Stomach (tissue), 9 donors: ENCODE results near the gene WDR1. TPM values are rescaled to one million over a fixed set of nuclear protein-coding genes. Genes with fewer than 3 reads are reported as not detected.

ENCODE experiments used
- DNase-seq, 2 donors: peaks; one replicate each; pipeline versions ENCODE4 v3.0.0 to v3.0.0-alpha.2; 2013 to 2019
- H3K27ac ChIP-seq, 5 donors: fragments of 200-600 bp in 4 of 5; sonication (generic) in 4 of 5; one replicate each; pipeline ENCODE4 v1.5.1; 2013 to 2019; ENCODE audit warnings: mild to moderate bottlenecking in 1 of 5, moderate library complexity in 1 of 5
- H3K27me3 ChIP-seq, 3 donors: fragments of 200-600 bp; sonication (generic); one replicate each; pipeline ENCODE4 v1.5.1; 2017 to 2019; ENCODE audit warnings: mixed run types in 1 of 3
- H3K36me3 ChIP-seq, 4 donors: fragments of 200-600 bp; sonication (generic); 1 replicate in 3 of 4; 2 replicates in 1 of 4; pipeline ENCODE4 v1.5.1; 2016 to 2019
- H3K4me1 ChIP-seq, 4 donors: fragments of 200-600 bp; sonication (generic); one replicate each; pipeline ENCODE4 v1.5.1; 2016 to 2019
- H3K4me3 ChIP-seq, 4 donors: fragments of 200-600 bp; sonication (generic) in 3 of 4; one replicate each; pipeline ENCODE4 v1.5.1; 2016 to 2019; ENCODE audit warnings: mild to moderate bottlenecking in 1 of 4
- H3K9me3 ChIP-seq, 4 donors: fragments of 200-600 bp; sonication (generic); one replicate each; pipeline ENCODE4 v1.5.1; 2016 to 2019
- EP300 ChIP-seq: sonication (generic); formaldehyde crosslinking; IDR thresholded peaks from one replicate; pipeline ENCODE4 v1.6.1; 2017; ENCODE audit warnings: antibody characterized with exemption
- POLR2A ChIP-seq, 4 donors: fragments of 450-650 bp; IDR thresholded peaks; one replicate each; pipeline ENCODE4 v1.6.1; 2016; ENCODE audit warnings: antibody characterized with exemption in 4 of 4, control low read depth in 2 of 4, mild to moderate bottlenecking in 1 of 4, moderate library complexity in 1 of 4
- POLR2AphosphoS5 ChIP-seq, 3 donors: sonication (generic); formaldehyde crosslinking; IDR thresholded peaks; one replicate each; pipeline ENCODE4 v1.6.1; 2016; ENCODE audit warnings: antibody characterized with exemption in 3 of 3
- WGBS, 5 donors: extraction: QIAGEN DNeasy Blood & Tissue Kit in 3 of 5; methylation state at CpG; one replicate each; pipeline versions ENCODE4 v1.1.5 to v1.1.7; 2013 to 2018; 5-methylcytosine and 5-hydroxymethylcytosine counted together
- intact Hi-C: fragments of 100-400 bp; cut with DNase I; formaldehyde crosslinking; loops from one replicate; pipeline ENCODE4 v1.15.1; 2023; ENCODE audit warnings: low total_unique reads
- polyA plus RNA-seq, 3 donors: library from polyadenylated mRNA; stranded (reverse); fragments of 200-250 nt; gene quantifications; one replicate each; pipeline ENCODE4 v1.2.3, GENCODE V29; 2013
- total RNA-seq, 5 donors: library from RNA; depleted of rRNA; stranded (reverse); fragments of >200 nt; gene quantifications; one replicate each; pipeline versions ENCODE4 v1.1.0 to v1.2.3, GENCODE V29; 2014 to 2016
- TF ChIP-seq, protein P1 (sequence below), 7 experiments: fragments of 450-650 bp in 4 of 7; fragments of 200-600 bp in 3 of 7; sonication (generic) in 3 of 7; IDR thresholded peaks; one replicate each; pipeline ENCODE4 v1.5.1; 2016 to 2019; ENCODE audit warnings: antibody characterized with exemption in 7 of 7, control low read depth in 2 of 7, mild to moderate bottlenecking in 1 of 7
- donor health status: healthy with polysubstance abuse.
- donor health status: Bipolar disorder and iron deficiency.
- donor health status: healthy.

WDR1 gene
- total and polyA plus RNA-seq, 8 donors: 52.4 to 167 (median 110) TPM

DNA sequence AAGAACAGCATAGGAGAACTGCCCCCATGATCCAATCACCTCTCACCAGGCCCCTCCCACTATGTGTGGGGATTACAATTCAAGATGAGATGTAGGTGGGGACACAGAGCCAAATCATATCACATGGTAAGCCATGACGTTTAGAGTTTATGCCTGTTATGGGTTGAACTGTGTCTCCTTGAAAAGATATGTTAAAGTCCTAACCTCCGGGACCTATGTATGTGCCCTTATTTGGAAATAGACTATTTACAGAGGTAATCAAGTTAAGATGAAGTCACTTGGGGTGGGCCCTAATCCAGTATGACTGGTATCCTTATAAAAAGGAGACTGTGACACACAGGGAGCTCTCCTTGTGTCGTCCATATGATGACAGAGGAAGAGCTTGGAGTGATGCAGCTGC, 70.1 kb downstream of the WDR1 start:
- Histone ChIP-seq H3K27ac (no peak overlapping the region), H3K27me3 (peaks cover 0 to 11% (median 0%) of the 10 kb centered on the region in 3 donors), H3K4me1 (no peaks in the 10 kb centered on the region), H3K9me3 (peaks cover 0 to 8% (median 3%) of the 10 kb centered on the region in 4 donors), H3K36me3 (no peaks in the 10 kb centered on the region), H3K4me3 (no peak overlapping the region)
- no peak for DNase-seq
- WGBS, 5 donors: 61 to 74% (median 73%) methylated on average over 3 of the region's 3 CpGs
- intact Hi-C loops: no loop called here
- TF ChIP-seq, protein P1, sequence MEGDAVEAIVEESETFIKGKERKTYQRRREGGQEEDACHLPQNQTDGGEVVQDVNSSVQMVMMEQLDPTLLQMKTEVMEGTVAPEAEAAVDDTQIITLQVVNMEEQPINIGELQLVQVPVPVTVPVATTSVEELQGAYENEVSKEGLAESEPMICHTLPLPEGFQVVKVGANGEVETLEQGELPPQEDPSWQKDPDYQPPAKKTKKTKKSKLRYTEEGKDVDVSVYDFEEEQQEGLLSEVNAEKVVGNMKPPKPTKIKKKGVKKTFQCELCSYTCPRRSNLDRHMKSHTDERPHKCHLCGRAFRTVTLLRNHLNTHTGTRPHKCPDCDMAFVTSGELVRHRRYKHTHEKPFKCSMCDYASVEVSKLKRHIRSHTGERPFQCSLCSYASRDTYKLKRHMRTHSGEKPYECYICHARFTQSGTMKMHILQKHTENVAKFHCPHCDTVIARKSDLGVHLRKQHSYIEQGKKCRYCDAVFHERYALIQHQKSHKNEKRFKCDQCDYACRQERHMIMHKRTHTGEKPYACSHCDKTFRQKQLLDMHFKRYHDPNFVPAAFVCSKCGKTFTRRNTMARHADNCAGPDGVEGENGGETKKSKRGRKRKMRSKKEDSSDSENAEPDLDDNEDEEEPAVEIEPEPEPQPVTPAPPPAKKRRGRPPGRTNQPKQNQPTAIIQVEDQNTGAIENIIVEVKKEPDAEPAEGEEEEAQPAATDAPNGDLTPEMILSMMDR (IDR thresholded peaks at IDR 0.05): no peak
- TF ChIP-seq POLR2AphosphoS5 (IDR thresholded peaks at IDR 0.05): no peak
- TF ChIP-seq EP300: no peak
- no peak for TF ChIP-seq POLR2A (IDR thresholded peaks at IDR 0.05)

DNA sequence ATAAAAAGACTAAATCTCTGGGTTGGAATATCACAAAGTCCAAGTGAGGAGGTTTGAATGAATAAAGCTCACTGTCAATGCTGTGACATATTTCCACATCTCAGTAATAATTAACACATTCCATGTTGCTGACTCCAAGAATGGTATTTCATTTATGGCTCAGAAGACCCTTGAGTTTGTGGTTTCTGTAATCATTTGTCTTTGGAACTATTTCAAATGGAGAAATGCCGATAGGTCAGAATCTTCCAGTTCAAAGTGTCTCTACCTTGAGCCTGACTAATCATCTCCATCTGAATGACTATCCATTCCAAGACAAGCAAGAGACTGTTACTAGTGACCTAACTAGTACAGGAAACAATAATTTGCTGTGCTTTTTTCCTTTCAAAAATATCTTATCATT, 71.1 kb downstream of the WDR1 start:
- WGBS, 5 donors: 78 to 86% (median 86%) methylated on average over 1 of the region's 1 CpG
- no peak overlapping the region for H3K4me3 ChIP-seq
- no peak overlapping the region for H3K27ac ChIP-seq
- no peaks in the 10 kb centered on the region for H3K36me3 ChIP-seq
- DNase-seq: no peak
- TF ChIP-seq POLR2AphosphoS5 (IDR thresholded peaks at IDR 0.05) (no peak), POLR2A (IDR thresholded peaks at IDR 0.05) (no peak), EP300 (no peak)
- TF ChIP-seq, protein P1 (IDR thresholded peaks at IDR 0.05): no peak
- H3K4me1 ChIP-seq: no peaks in the 10 kb centered on the region
- H3K9me3 ChIP-seq: peaks cover 0 to 8% (median 3%) of the 10 kb centered on the region in 4 donors
- H3K27me3 ChIP-seq: peaks cover 0 to 2% (median 0%) of the 10 kb centered on the region in 3 donors
- intact Hi-C loops: no loop called here

DNA sequence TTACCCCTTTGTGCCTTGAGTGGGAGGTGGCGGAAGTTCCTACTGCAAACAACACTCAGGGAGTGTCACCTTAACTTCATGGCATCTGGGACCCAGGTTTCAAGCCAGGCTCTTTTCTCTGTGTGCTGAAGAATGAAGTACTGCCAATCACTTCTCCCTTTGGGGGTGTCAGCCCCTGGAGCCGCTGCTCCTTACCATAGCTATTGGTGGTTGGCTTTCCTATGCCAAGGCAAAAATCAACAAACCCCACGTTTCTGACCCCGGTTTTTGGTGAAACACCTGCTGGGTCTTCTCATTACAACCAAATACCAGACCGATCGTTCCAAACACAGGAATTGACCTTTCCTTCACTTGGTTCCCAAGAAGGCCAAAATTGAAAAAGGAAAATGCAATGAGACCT, 75.6 kb downstream of the WDR1 start:
- H3K4me3 ChIP-seq: no peak overlapping the region
- 73 to 90% (median 81%) methylated on average over 6 of the region's 6 CpGs for WGBS, 5 donors
- no peak for DNase-seq
- no peak overlapping the region for H3K27ac ChIP-seq
- H3K27me3 ChIP-seq: no peaks in the 10 kb centered on the region
- no peaks in the 10 kb centered on the region for H3K36me3 ChIP-seq
- H3K9me3 ChIP-seq: peaks cover 0 to 8% (median 3%) of the 10 kb centered on the region in 4 donors
- intact Hi-C loops: no loop called here
- TF ChIP-seq POLR2A (IDR thresholded peaks at IDR 0.05) (no peak), POLR2AphosphoS5 (IDR thresholded peaks at IDR 0.05) (no peak), EP300 (no peak)
- TF ChIP-seq, protein P1 (IDR thresholded peaks at IDR 0.05): no peak
- no peaks in the 10 kb centered on the region for H3K4me1 ChIP-seq

DNA sequence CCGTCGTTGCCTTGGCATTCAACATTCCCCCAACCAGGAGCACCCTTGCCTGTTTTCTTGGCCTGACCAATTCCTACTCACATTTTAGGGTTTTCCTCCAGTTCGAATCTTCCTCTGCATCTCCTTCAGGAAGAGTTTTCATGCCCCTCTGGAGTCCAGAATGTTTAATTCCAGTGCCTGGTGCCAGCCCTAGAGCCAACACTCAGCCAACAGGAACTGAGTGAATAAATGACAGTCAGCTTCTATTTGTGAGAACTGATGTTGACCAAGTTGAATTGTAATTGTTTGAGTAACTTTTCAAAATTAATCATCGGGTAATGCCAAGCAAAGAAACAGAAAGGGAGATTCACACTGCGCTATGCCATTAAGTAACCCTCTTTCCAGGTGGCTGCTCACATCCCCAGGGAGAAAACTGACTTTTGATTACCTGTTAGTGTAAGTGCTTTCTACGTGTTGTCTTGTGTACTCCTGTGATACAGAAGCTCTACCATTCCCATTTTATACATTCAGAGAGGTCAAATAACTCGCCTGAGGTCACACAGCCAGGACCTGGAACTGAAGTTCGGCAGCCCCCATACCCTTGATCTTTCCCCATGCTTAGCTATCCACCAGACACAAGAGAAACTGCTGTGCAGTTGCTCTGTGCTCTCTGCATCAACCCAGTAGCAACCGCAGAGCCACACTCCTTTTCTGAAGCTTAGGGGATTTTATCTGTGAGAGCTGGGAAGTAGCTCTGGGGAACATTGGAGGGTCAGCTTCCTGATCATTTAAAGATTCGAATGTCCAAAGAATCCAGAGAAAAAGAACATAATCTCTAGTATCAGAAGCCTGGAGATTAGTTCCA, 76.3 kb downstream of the WDR1 start:
- WGBS, 5 donors: 81 to 87% (median 82%) methylated on average over 10 of the region's 10 CpGs
- no peaks in the 10 kb centered on the region for H3K4me1 ChIP-seq
- no peak for DNase-seq
- H3K9me3 ChIP-seq: peaks cover 0 to 8% (median 3%) of the 10 kb centered on the region in 4 donors
- H3K27ac ChIP-seq: no peak overlapping the region
- TF ChIP-seq EP300 (no peak), POLR2A (IDR thresholded peaks at IDR 0.05) (no peak), POLR2AphosphoS5 (IDR thresholded peaks at IDR 0.05) (no peak)
- TF ChIP-seq, protein P1 (IDR thresholded peaks at IDR 0.05): no peak
- no peak overlapping the region for H3K4me3 ChIP-seq
- intact Hi-C loops: no loop called here
- no peaks in the 10 kb centered on the region for H3K27me3 ChIP-seq
- no peaks in the 10 kb centered on the region for H3K36me3 ChIP-seq
